Subcutaneous adipose tissue (tissue), 4 donors: ENCODE data around the gene KCNG4. TPM values are rescaled to one million over a fixed set of nuclear protein-coding genes. Genes with fewer than 3 reads are reported as not detected.

ENCODE experiments used
- total RNA-seq, 4 donors: library from RNA; depleted of rRNA; stranded (reverse); fragments of >200 nt; gene quantifications; one replicate each; pipeline ENCODE4 v1.1.0, GENCODE V29; 2016
- TF ChIP-seq, protein P1 (sequence below): fragments of 450-650 bp; IDR thresholded peaks from one replicate; pipeline ENCODE4 v1.5.1; 2016; ENCODE audit warnings: low read depth, mild to moderate bottlenecking, control low read depth, antibody characterized with exemption, moderate library complexity

Gene KCNG4
- total RNA-seq, 4 donors from 2014 or later = not detected

- TF ChIP-seq, protein P1, sequence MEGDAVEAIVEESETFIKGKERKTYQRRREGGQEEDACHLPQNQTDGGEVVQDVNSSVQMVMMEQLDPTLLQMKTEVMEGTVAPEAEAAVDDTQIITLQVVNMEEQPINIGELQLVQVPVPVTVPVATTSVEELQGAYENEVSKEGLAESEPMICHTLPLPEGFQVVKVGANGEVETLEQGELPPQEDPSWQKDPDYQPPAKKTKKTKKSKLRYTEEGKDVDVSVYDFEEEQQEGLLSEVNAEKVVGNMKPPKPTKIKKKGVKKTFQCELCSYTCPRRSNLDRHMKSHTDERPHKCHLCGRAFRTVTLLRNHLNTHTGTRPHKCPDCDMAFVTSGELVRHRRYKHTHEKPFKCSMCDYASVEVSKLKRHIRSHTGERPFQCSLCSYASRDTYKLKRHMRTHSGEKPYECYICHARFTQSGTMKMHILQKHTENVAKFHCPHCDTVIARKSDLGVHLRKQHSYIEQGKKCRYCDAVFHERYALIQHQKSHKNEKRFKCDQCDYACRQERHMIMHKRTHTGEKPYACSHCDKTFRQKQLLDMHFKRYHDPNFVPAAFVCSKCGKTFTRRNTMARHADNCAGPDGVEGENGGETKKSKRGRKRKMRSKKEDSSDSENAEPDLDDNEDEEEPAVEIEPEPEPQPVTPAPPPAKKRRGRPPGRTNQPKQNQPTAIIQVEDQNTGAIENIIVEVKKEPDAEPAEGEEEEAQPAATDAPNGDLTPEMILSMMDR = no peak
Measured at GRCh38 chr16:84281074-84281473, 41.3 kb upstream of the KCNG4 start.

DNA sequence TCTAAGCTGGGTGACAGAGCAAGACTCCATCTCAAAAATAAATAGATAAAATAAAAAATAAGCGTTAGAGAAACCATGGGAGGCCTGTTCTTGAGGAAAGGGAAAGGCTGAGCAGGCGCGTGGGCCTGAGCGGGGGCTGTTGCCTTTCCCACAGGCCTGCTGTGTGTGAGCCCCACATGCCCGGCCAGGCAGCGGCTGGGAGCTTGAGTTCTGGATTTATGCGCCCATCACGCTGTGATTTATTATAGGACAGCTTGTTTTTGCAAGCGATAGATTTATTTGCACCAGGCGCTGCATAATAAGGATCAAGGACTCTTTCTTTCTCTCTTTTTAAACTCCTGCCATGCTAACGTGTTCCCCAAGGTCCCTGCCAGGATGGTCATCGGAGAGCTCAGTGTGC is 40.1 kb upstream of the KCNG4 start:
- TF ChIP-seq, protein P1 = no peak

- TF ChIP-seq, protein P1 = no peak
Measured at GRCh38 chr16:84278968-84279367, 39.2 kb upstream of the KCNG4 start.

DNA sequence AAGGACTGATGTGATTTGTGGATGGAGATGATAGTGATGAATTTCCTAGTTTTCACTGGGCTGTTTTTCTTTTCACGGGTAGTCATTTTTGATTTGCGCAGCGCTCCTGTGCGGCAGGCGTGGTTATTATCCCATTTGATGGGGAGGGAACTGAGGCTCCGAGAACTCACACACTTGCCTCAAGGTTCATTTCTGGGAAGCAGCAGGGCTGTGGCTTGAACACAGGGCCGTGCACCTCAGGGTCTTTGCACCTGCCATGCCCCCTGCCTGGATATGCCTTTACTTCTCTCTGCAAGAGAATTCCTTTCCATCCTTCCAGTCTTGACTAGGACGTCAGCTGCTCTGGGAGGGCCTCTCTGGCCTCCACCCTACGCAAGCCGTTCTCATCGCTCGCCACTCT is 38.5 kb upstream of the KCNG4 start:
- TF ChIP-seq, protein P1 = no peak

- TF ChIP-seq, protein P1 = no peak
Measured at GRCh38 chr16:84277244-84277823, 37.5 kb upstream of the KCNG4 start.

DNA sequence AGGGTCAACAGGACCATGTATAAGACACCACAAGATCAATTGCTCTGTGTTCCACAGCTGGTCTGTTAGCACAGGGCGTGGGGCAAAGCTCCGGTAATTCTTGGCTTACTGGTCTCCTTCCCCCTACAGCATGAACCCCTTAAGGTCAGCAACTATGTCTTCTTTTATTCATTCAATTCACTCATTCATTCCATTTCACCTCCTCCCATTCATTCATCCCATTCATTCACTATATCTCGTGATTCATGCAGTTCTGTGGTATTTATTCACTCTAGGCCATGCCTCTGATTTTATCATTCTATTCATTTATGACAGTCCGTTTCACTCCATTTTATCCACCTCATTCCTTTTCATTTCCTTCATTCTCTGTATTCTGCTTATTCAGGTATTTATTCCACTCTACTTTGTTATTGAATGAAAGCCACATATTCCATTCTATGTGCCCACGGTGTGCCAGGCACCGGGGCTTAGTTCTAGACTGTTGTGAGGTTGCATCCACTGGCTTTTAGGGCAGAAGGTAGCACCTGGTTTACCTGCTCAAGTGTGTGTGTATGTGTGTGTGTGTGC is 35.9 kb upstream of the KCNG4 start:
- TF ChIP-seq, protein P1 = no peak

GRCh38 chr16:84274515-84274914 is 34.7 kb upstream of the KCNG4 start:
- TF ChIP-seq, protein P1 = no peak
